Right atrium auricular region (tissue), 2 donors: ENCODE data around the gene PRB3. TPM values are rescaled to one million over a fixed set of nuclear protein-coding genes. Genes with fewer than 3 reads are reported as not detected.

Experiments
- total RNA-seq, 2 donors: library from RNA; depleted of rRNA; stranded (reverse); fragments of >200 nt; gene quantifications; one replicate each; pipeline ENCODE4 v1.1.0, GENCODE V29; 2016

The PRB3 gene
- total RNA-seq, 2 donors from 2014 or later: not detected

Other genes starting within 250 kb of the PRB3 start
- under 1 TPM; 0.35 to 0.89 TPM for gene TAS2R19, start 247.1 kb downstream of the PRB3 start, total RNA-seq
- under 1 TPM in 1 of 2 donors, not detected in 1; 0.59 TPM for gene TAS2R31, start 238.3 kb downstream of the PRB3 start, total RNA-seq
- gene TAS2R46, start 207.4 kb downstream of the PRB3 start, total RNA-seq: under 1 TPM in 1 of 2 donors, not detected in 1; 0.67 TPM
- 1 to 10 TPM in 1 of 2 donors, under 1 TPM in 1; 0.35 to 2.0 TPM for gene TAS2R43, start 177.4 kb downstream of the PRB3 start, total RNA-seq
- gene TAS2R30, start 135.1 kb downstream of the PRB3 start, total RNA-seq: under 1 TPM; 0.44 to 0.90 TPM
- gene SMIM10L1, start 98.5 kb downstream of the PRB3 start, total RNA-seq: 10 to 100 TPM; 11.8 to 13.3 TPM
- gene TAS2R42, start 82.8 kb downstream of the PRB3 start, total RNA-seq: not detected
- not detected for gene PRB4, start 40.7 kb upstream of the PRB3 start, total RNA-seq
- gene PRB2, start 125.9 kb upstream of the PRB3 start, total RNA-seq: not detected